Neural cell (in vitro differentiated cells): ENCODE data around the gene ZNF438.

ENCODE experiments used
- EP300 ChIP-seq: fragments of 450-650 bp; conservative IDR thresholded peaks from 2 replicates; pipeline ENCODE4 v1.6.1; 2014; ENCODE audit warnings: antibody characterized with exemption, mild to moderate bottlenecking, moderate library complexity; ENCODE audit not compliant: poor library complexity, severe bottlenecking
- EZH2 ChIP-seq: fragments of 200-600, 300-800 bp; shearing (Covaris generic), sonication (generic); IDR thresholded peaks from 2 replicates; pipeline ENCODE4 v1.6.1; 2014; ENCODE audit warnings: antibody characterized with exemption, low read length, borderline replicate concordance, mild to moderate bottlenecking; ENCODE audit not compliant: insufficient read depth, poor library complexity, severe bottlenecking
- MXI1 ChIP-seq: fragments of 450-650 bp; conservative IDR thresholded peaks from 2 replicates; pipeline ENCODE4 v1.6.1; 2014; ENCODE audit warnings: antibody characterized with exemption, mild to moderate bottlenecking; ENCODE audit not compliant: poor library complexity, severe bottlenecking
- POLR2AphosphoS5 ChIP-seq: IDR thresholded peaks from 2 replicates; pipeline ENCODE4 v1.6.1; 2012
- RAD21 ChIP-seq: fragments of 450-650 bp; conservative IDR thresholded peaks from 2 replicates; pipeline ENCODE4 v1.6.1; 2014; ENCODE audit warnings: antibody characterized with exemption, mild to moderate bottlenecking, moderate library complexity
- SMC3 ChIP-seq: fragments of 450-650 bp; conservative IDR thresholded peaks from 2 replicates; pipeline ENCODE4 v1.6.1; 2014; ENCODE audit warnings: antibody characterized with exemption, mild to moderate bottlenecking, moderate library complexity; ENCODE audit not compliant: poor library complexity
- TAF1 ChIP-seq: IDR thresholded peaks from 2 replicates; pipeline ENCODE4 v1.6.1; 2012; ENCODE audit warnings: low read depth
- TF ChIP-seq, protein P1 (sequence below): fragments of 450-650 bp; IDR thresholded peaks from 2 replicates; pipeline ENCODE4 v1.5.1; 2014; ENCODE audit warnings: antibody characterized with exemption, mild to moderate bottlenecking, moderate library complexity; ENCODE audit not compliant: poor library complexity, severe bottlenecking
- TF ChIP-seq, protein P2 (sequence below): IDR thresholded peaks from 2 replicates; pipeline ENCODE4 v1.6.1; 2012; ENCODE audit warnings: borderline replicate concordance

DNA sequence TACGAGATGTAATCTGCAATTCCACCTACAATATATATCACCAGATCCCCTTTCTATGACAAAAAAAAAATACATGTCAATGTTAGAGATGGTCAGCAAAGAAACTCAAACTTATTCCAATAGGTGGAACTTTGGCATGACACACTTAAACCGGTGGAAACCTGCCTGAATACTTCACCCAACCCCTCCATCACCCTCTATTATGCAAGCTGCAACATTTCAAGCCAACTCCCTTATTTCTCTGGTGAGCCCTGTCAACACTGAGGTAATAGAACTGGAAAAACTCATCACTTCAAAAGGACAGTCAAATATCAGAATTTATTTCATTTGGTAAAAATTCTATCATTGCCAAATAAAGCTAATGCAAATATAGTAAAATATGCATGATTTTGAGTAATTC is 3.6 kb downstream of the ZNF438 start:
- TF ChIP-seq, protein P1, sequence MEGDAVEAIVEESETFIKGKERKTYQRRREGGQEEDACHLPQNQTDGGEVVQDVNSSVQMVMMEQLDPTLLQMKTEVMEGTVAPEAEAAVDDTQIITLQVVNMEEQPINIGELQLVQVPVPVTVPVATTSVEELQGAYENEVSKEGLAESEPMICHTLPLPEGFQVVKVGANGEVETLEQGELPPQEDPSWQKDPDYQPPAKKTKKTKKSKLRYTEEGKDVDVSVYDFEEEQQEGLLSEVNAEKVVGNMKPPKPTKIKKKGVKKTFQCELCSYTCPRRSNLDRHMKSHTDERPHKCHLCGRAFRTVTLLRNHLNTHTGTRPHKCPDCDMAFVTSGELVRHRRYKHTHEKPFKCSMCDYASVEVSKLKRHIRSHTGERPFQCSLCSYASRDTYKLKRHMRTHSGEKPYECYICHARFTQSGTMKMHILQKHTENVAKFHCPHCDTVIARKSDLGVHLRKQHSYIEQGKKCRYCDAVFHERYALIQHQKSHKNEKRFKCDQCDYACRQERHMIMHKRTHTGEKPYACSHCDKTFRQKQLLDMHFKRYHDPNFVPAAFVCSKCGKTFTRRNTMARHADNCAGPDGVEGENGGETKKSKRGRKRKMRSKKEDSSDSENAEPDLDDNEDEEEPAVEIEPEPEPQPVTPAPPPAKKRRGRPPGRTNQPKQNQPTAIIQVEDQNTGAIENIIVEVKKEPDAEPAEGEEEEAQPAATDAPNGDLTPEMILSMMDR: no peak
- TF ChIP-seq TAF1: no peak
- no peak for TF ChIP-seq POLR2AphosphoS5
- no peak for TF ChIP-seq RAD21
- TF ChIP-seq EZH2: no peak
- no peak for TF ChIP-seq EP300
- TF ChIP-seq, protein P2, sequence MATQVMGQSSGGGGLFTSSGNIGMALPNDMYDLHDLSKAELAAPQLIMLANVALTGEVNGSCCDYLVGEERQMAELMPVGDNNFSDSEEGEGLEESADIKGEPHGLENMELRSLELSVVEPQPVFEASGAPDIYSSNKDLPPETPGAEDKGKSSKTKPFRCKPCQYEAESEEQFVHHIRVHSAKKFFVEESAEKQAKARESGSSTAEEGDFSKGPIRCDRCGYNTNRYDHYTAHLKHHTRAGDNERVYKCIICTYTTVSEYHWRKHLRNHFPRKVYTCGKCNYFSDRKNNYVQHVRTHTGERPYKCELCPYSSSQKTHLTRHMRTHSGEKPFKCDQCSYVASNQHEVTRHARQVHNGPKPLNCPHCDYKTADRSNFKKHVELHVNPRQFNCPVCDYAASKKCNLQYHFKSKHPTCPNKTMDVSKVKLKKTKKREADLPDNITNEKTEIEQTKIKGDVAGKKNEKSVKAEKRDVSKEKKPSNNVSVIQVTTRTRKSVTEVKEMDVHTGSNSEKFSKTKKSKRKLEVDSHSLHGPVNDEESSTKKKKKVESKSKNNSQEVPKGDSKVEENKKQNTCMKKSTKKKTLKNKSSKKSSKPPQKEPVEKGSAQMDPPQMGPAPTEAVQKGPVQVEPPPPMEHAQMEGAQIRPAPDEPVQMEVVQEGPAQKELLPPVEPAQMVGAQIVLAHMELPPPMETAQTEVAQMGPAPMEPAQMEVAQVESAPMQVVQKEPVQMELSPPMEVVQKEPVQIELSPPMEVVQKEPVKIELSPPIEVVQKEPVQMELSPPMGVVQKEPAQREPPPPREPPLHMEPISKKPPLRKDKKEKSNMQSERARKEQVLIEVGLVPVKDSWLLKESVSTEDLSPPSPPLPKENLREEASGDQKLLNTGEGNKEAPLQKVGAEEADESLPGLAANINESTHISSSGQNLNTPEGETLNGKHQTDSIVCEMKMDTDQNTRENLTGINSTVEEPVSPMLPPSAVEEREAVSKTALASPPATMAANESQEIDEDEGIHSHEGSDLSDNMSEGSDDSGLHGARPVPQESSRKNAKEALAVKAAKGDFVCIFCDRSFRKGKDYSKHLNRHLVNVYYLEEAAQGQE: no peak
- TF ChIP-seq SMC3: no peak
- TF ChIP-seq MXI1: no peak
